DND-41 (cell line): ENCODE measurements around the gene ZNRF1.

Experiments used
- ATAC-seq: fragments of 200-7000 bp; cut with Tn5 transposase; 3 replicates; pipeline ENCODE4 v1.9.1; 2021; ENCODE audit warnings: low read depth; ENCODE audit not compliant: insufficient read depth
- DNase-seq: peaks from one replicate; pipeline ENCODE4 v3.0.0-alpha.2; 2020
- H2AFZ ChIP-seq: 2 replicates; pipeline ENCODE4 v1.6.0; 2012; ENCODE audit warnings: low read depth, low read length
- H3K27ac ChIP-seq: 2 replicates; pipeline ENCODE4 v1.5.1; 2012; ENCODE audit warnings: low read length, inconsistent platforms
- H3K27me3 ChIP-seq: fragments of 200-600 bp; sonication (generic); 2 replicates; pipeline ENCODE4 v1.6.0; 2012; ENCODE audit warnings: low read length, mild to moderate bottlenecking, inconsistent platforms; ENCODE audit not compliant: insufficient read depth, poor library complexity
- H3K36me3 ChIP-seq: 2 replicates; pipeline ENCODE4 v1.5.1; 2012; ENCODE audit warnings: low read length, inconsistent platforms; ENCODE audit not compliant: insufficient read depth
- H3K4me1 ChIP-seq: 2 replicates; pipeline ENCODE4 v1.5.1; 2012; ENCODE audit warnings: mild to moderate bottlenecking, low read length; ENCODE audit not compliant: insufficient read depth
- H3K4me2 ChIP-seq: 2 replicates; pipeline ENCODE4 v1.6.0; 2012; ENCODE audit warnings: mild to moderate bottlenecking, moderate library complexity, low read length, inconsistent platforms; ENCODE audit not compliant: insufficient read depth
- H3K4me3 ChIP-seq, 2 experiments: fragments of 200-600 bp in 1 of 2; shearing (Covaris generic) in 1 of 2; 2 replicates each; pipeline ENCODE4 v1.5.1; 2012 to 2016; ENCODE audit warnings: inconsistent platforms in 2 of 2, low read length in 2 of 2, mild to moderate bottlenecking in 2 of 2, low read depth in 1 of 2, moderate library complexity in 1 of 2
- H3K79me2 ChIP-seq: 2 replicates; pipeline ENCODE4 v1.6.0; 2012; ENCODE audit warnings: low read length, inconsistent platforms; ENCODE audit not compliant: insufficient read depth
- H3K9ac ChIP-seq: 2 replicates; pipeline ENCODE4 v1.6.0; 2012; ENCODE audit warnings: low read depth, mild to moderate bottlenecking, inconsistent platforms, low read length, moderate library complexity
- H3K9me3 ChIP-seq: 2 replicates; pipeline ENCODE4 v1.5.1; 2012; ENCODE audit warnings: low read length, moderate library complexity, mild to moderate bottlenecking, inconsistent platforms; ENCODE audit not compliant: insufficient read depth, severe bottlenecking
- H4K20me1 ChIP-seq: 2 replicates; pipeline ENCODE4 v1.6.0; 2012; ENCODE audit warnings: low read length; ENCODE audit not compliant: insufficient read depth
- CTCF ChIP-seq: IDR thresholded peaks from 2 replicates; pipeline ENCODE4 v1.5.1; 2012; ENCODE audit warnings: borderline replicate concordance, low read length, moderate library complexity, mild to moderate bottlenecking; ENCODE audit not compliant: poor library complexity, severe bottlenecking; ENCODE audit errors: extremely low read depth
- EZH2 ChIP-seq: IDR thresholded peaks from 3 replicates; pipeline ENCODE4 v1.6.1; 2012; ENCODE audit warnings: borderline replicate concordance, low read depth, mild to moderate bottlenecking, moderate library complexity, low read length, inconsistent platforms; ENCODE audit not compliant: severe bottlenecking

The ZNRF1 gene

GRCh38 chr16:75052481-75053202 lies 53.8 kb downstream of the ZNRF1 start:
- H3K27me3 ChIP-seq, result no peaks in the 10 kb centered on the region
- no peak overlapping the region for H3K4me3 ChIP-seq
- no peaks in the 10 kb centered on the region for H3K9me3 ChIP-seq
- peaks cover 63% of the 10 kb centered on the region for H3K36me3 ChIP-seq
- no peak for ATAC-seq
- H2AFZ ChIP-seq, result no peak overlapping the region
- peaks cover 85% of the 10 kb centered on the region for H4K20me1 ChIP-seq
- H3K4me1 ChIP-seq, result peaks cover 55% of the 10 kb centered on the region
- peaks cover 99% of the 10 kb centered on the region for H3K79me2 ChIP-seq
- peak overlapping the region; percentile 48 for H3K27ac ChIP-seq
- TF ChIP-seq CTCF, result peak; percentile 10
- no peak for TF ChIP-seq EZH2
- DNase-seq, result no peak
- H3K4me2 ChIP-seq, result no peak overlapping the region
- H3K9ac ChIP-seq, result no peak overlapping the region

GRCh38 chr16:75053791-75054555 lies 55.1 kb downstream of the ZNRF1 start:
- peaks cover 63% of the 10 kb centered on the region for H3K4me1 ChIP-seq
- DNase-seq (no peak), ATAC-seq (no peak)
- H2AFZ ChIP-seq, result no peak overlapping the region
- peaks cover 99% of the 10 kb centered on the region for H3K79me2 ChIP-seq
- no peak overlapping the region for H3K4me3 ChIP-seq
- H3K9ac ChIP-seq, result no peak overlapping the region
- no peak overlapping the region for H3K4me2 ChIP-seq
- peak overlapping the region; percentile 62 for H3K27ac ChIP-seq
- H4K20me1 ChIP-seq, result peaks cover 84% of the 10 kb centered on the region
- no peaks in the 10 kb centered on the region for H3K9me3 ChIP-seq
- H3K27me3 ChIP-seq, result no peaks in the 10 kb centered on the region
- peaks cover 63% of the 10 kb centered on the region for H3K36me3 ChIP-seq
- TF ChIP-seq CTCF, result no peak
- TF ChIP-seq EZH2, result no peak

GRCh38 chr16:75054556-75054947 lies 55.7 kb downstream of the ZNRF1 start:
- Histone ChIP-seq H3K4me2 (no peak overlapping the region), H3K79me2 (peaks cover 99% of the 10 kb centered on the region), H3K36me3 (peaks cover 60% of the 10 kb centered on the region), H3K27me3 (no peaks in the 10 kb centered on the region), H3K9me3 (no peaks in the 10 kb centered on the region), H3K4me1 (peaks cover 65% of the 10 kb centered on the region), H3K4me3 (no peak overlapping the region), H4K20me1 (peaks cover 79% of the 10 kb centered on the region), H2AFZ (no peak overlapping the region), H3K9ac (no peak overlapping the region), H3K27ac (peak overlapping the region; percentile 62)
- no peak for DNase-seq
- TF ChIP-seq EZH2 (no peak), CTCF (no peak)
- ATAC-seq, result no peak
